Smooth muscle cell of the umbilical artery (primary cell): ENCODE results near the gene RPS16. TPM values are rescaled to one million over a fixed set of nuclear protein-coding genes. Genes with fewer than 3 reads are reported as not detected.

Experiments used
- total RNA-seq: library from RNA; depleted of rRNA; stranded (reverse); fragments of >200 nt; gene quantifications from 2 replicates; pipeline ENCODE4 v1.2.3, GENCODE V29; 2014

The RPS16 gene
- total RNA-seq = 22.9 and 43.7 TPM in 2 replicates

DNA sequence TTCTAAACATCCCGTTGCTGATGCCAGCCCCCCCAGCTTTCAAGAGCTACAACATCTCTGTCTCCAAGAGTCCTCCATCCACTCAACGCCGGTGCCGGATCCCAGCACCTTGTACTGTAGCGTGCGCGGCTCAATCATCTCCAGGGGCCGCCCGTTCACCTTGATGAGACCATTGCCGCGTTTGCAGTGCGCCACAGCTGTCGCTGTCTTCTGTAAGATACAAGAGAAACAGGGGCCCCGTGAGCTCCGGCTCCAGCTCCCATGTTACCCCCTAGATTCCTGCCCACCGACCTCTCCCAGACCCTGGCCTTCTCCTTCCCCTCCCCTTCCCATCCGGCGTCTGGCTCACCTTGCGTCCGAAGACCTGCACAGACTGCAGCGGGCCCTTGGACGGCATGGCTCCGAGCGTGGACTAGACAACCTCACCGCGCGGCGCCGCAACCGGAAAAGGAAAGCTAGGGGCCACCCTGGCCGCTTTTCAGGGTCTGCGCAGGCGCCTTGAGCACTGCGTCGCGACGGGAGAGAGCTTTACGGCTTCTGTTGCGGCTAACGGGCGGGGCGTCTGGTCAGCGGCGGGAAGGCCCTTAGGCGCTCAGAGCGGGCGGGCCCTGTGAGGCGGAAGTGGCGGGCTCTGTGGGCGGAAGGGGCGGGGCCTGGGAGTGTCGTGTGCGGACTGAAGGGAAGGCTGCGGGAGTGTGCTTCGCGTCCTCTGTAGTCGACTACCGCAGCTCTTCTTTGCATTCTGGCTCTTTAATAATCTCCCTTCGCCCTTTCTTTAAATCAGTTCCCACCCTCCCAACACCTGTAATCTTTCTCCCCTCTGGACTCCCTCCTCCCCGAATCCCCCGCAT is at the start of gene RPS16:
Gene RPS16 (minus strand): TSS at position 451 of the 851 bp plus-strand sequence. CDS start 54 bp downstream, at position 397.

DNA sequence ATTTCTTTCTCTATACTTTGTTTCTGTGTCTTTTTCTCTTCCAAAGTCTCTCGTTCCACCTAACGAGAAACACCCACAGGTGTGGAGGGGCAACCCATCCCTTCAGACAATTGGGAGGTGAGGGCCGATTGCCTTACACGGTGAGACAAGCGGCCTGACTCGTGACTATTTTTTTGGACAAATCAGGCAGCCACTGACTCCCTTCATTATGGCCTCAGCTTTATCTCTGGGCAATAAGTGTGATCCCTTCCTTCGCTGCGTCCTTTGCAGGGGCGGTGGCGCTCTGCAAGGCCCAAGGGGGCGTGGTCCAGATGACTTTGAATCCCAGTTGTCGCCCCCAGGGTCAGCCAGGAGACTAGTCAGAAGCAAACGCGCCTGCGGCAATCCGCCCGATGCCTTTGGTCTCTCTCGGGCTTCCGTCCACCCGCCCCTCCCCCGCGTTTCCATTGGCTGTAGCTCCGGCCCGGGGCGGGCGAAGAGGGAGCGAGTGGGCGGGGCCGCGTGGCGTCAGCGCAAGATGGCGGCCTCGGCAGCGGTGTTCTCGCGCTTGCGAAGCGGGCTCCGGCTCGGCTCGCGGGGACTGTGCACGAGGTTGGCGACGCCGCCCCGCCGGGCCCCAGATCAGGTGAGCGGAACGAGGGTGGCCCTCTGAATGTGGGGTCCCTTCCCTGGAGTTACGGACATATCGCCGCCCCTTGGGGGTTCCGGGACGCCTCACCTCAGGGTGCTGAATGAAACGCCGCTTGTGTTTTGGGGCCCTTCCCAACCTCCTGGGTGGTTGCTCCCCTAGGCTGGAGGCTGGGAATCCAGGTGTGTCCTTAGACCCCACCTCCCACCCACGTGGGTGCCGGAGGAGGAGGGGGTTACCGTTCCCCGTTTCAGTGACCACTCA is 44.8 kb upstream of the RPS16 start, which contains the start of gene TIMM50:
Gene TIMM50 (plus strand): TSS at position 502 of the 892 bp plus-strand sequence. CDS start 16 bp downstream, at position 518.

DNA sequence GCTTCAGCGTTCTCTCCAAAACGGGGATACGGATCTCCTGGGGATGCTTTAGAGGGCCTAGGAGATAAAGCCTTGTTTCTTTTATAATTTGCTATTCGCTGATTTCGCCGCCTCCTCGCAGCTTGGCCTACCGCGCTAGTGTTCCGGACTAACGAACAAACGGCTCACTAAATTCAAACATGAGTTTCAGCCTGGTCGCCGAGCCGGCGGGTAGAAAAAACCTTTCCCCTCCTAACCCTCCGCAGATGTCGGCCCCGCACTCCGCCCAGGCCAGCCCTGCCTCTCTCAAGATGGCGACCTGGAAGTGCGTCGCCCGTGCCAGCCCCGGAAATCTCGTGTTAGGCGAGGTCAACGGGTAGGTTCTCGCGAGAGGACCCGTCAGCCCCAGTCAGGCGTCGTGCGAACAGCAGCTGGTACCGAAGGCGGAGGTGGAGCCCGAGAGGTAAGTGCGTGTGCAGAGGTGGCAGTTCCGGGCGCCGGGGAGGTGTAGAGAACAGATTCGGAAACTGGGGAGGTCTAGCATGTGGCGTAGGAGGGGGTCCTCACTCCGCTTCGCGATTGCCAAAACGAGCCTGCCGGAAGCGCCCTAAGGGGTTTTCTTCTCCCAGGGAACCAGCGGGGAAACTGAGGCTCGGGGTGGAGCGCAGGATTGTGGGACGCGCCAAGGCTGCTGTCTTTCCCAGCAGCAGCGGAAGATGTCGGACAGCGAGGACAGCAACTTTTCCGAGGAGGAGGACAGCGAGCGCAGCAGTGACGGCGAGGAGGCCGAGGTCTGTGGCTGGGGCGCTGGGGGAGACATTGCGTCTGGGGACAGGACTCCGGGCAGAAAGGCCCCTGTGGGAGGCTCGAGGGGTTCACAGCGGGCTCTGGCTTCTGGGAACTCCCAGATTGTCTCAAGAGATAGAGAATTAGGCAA is 9.7 kb upstream of the RPS16 start, which contains the start of gene SUPT5H:
Gene SUPT5H (plus strand): TSS at position 387 of the 916 bp plus-strand sequence. CDS start 309 bp downstream, at position 696.

DNA sequence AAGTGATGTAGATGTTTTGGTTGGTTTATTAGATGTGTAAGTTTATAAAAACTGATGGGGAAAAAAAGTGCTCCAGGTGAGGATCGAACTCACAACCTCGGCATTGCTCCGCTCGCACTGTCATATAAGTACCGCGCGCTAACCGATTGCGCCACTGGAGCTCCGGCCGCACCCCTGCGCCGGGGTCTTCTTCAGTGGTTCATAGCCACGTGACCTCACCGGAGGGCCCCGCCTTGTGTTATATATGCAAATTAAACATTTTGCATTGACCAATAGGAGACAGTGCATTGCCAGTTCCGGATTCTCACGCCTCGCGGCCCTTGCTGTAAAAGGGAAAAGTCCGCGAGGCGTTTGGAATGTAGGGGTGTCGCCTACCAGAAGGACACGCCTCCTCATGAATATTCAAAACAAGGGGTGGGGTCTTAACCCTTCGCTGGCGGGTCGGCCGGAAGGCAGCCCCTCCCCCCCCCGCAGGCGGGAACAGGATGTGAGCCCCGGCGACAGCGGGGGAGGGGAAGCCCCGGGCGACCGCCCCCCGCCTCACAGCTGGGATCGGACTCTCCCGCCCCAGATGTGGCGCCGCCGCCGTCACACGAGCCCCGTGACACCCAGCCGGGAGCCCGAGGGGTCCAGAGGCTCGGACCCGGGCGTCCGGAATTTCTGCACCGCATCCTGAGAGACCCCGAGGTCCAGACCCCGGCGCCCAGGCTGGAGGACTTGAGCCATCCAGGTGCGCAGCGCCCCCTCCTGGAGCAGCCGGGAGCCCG is 23.5 kb downstream of the RPS16 start, which contains the start of gene PLEKHG2:
Gene PLEKHG2 (plus strand): TSS at position 570 of the 767 bp plus-strand sequence. CDS start 1,418 bp downstream, outside the sequence.

DNA sequence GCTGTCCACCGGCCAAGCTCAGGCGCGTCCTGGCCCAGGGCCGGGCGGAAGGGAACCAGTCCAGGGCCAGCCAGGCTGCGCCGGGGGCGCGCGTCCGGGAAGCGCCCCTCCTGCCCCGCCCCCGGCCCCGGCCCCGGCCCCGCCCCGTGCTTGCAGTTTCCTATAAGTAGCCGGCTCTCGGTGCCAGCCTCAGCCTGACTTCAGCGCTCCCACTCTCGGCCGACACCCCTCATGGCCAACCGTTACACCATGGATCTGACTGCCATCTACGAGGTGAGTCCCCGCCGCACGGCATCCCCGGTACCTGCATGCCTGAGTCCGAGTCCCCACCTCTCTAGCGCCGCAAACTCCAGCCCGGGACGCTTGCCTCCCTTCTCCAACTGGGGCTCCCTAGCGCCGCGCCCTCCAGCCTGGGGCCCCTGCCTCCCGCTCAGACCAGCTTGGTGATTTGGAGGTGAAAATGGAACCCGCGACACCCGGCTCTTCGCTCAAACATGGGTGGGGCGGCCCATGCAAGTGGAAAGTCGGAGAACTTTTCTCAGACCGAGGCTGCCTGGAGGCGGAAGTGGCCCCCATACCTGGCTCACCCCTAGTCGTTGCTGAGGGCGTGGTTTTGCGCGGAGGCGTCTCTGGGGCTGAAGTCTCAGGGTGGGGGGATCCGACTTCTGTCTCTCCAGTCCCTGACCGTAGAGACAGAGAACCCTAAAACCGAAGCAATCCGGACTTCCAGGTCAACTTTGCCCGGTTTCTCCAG is 28.9 kb downstream of the RPS16 start, which contains the start of gene ZFP36:
Gene ZFP36 (plus strand): TSS at position 192 of the 754 bp plus-strand sequence. CDS start 58 bp downstream, at position 250.

DNA sequence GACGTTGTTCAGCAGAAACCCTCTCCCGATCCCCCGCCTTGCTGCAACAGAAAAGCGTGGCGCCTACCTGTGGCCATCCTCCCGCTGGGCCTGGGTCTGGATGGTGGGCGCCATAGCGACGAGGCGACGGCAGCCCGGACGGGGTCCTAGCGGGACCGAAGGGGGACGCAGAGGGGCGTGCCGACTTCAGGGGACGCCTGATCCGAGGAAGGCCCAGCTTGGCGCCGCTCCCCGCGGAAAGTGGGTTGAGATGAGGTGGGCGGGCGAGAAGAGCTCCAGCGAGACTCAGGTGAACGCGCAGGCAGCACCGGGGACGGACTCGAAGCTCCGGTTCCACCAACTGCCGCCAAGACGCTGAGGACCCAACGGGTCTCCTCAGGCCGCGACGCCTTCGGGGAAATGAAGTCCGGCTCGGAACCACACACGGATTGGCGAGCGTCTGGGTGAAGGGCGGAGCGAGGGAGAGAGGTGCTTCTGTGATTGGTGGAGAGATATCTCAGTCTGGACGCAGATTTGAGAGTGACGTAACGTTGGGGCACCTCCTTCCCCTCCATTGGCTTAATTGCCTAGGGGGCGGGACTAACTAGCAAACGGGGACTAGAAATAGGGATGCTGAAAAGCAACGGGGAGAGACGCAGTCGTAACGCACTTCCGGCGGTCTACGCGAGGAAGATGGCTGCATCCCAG is 44.9 kb downstream of the RPS16 start, which contains the start of the genes MED29 and PAF1:
Gene MED29 (plus strand): TSS at position 628 of the 687 bp plus-strand sequence. CDS start 45 bp downstream, at position 673.
Gene PAF1 (minus strand): TSS at position 356 of the 687 bp plus-strand sequence. CDS start 242 bp downstream, at position 114.

Other genes starting within 250 kb of the RPS16 start
- gene NCCRP1, start 239.0 kb downstream of the RPS16 start, total RNA-seq = not detected in 2 replicates
- not detected in 2 replicates for gene SYCN, start 231.7 kb downstream of the RPS16 start, total RNA-seq
- gene IFNL3, start 190.9 kb downstream of the RPS16 start, total RNA-seq = not detected in 2 replicates
- 0.09 TPM in 1 of 2 replicates, not detected in the other for gene IFNL4, start 187.1 kb downstream of the RPS16 start, total RNA-seq
- gene IFNL2, start 167.6 kb downstream of the RPS16 start, total RNA-seq = not detected in 2 replicates
- gene IFNL1, start 139.5 kb downstream of the RPS16 start, total RNA-seq = not detected in 2 replicates
- gene LRFN1, start 115.1 kb downstream of the RPS16 start, total RNA-seq = 0.51 and 0.59 TPM in 2 replicates
- not detected in 2 replicates for gene GMFG, start 99.9 kb downstream of the RPS16 start, total RNA-seq
- gene SAMD4B, start 93.5 kb downstream of the RPS16 start, total RNA-seq = 56.7 and 100 TPM in 2 replicates
- gene PAF1, start 44.8 kb downstream of the RPS16 start, total RNA-seq = 20.6 and 24.1 TPM in 2 replicates
- 15.1 and 19.5 TPM in 2 replicates for gene MED29, start 44.6 kb downstream of the RPS16 start, total RNA-seq
- gene ZFP36, start 29.1 kb downstream of the RPS16 start, total RNA-seq = 0.59 and 1.2 TPM in 2 replicates
- 13.4 and 22.7 TPM in 2 replicates for gene PLEKHG2, start 23.3 kb downstream of the RPS16 start, total RNA-seq
- 71.0 and 92.6 TPM in 2 replicates for gene SUPT5H, start 9.6 kb upstream of the RPS16 start, total RNA-seq
- gene TIMM50, start 44.9 kb upstream of the RPS16 start, total RNA-seq = 43.9 and 64.5 TPM in 2 replicates
- gene DLL3, start 63.0 kb upstream of the RPS16 start, total RNA-seq = under 0.01 and 0.32 TPM in 2 replicates
- not detected in 2 replicates for gene SELENOV, start 79.2 kb upstream of the RPS16 start, total RNA-seq
- gene EID2B, start 96.9 kb upstream of the RPS16 start, total RNA-seq = 1.9 and 3.6 TPM in 2 replicates
- gene EID2, start 104.2 kb upstream of the RPS16 start, total RNA-seq = 8.2 and 9.8 TPM in 2 replicates
- not detected in 2 replicates for gene LGALS13, start 166.6 kb upstream of the RPS16 start, total RNA-seq
- not detected in 2 replicates for gene LGALS16, start 220.0 kb upstream of the RPS16 start, total RNA-seq